Smooth muscle cell of the brain vasculature (primary cell): Measurements from ENCODE around the gene PEX19.

ENCODE experiments used
- DNase-seq: peaks from one replicate; pipeline ENCODE4 v3.0.0-alpha.2; 2012; ENCODE audit warnings: low read depth, low spot score

The PEX19 gene

GRCh38 chr1:160239582-160240299, 45.2 kb downstream of the PEX19 start:
- DNase-seq: no peak

GRCh38 chr1:160238408-160238807, 46.5 kb downstream of the PEX19 start:
- no peak for DNase-seq

- no peak for DNase-seq
These were observed 47.4 kb downstream of the PEX19 start for GRCh38 chr1:160237558-160237957.

GRCh38 chr1:160236806-160237205, 48.1 kb downstream of the PEX19 start:
- no peak for DNase-seq

GRCh38 chr1:160232911-160233310, 52.0 kb downstream of the PEX19 start:
- DNase-seq: no peak

GRCh38 chr1:160228431-160228830, 56.5 kb downstream of the PEX19 start:
- DNase-seq: no peak

- DNase-seq: no peak
These were observed 57.4 kb downstream of the PEX19 start for GRCh38 chr1:160227561-160227960.

- no peak for DNase-seq
These were observed 57.9 kb downstream of the PEX19 start for GRCh38 chr1:160227034-160227433.
